H1 (cell line): ENCODE measurements around the gene RANBP9. TPM values are rescaled to one million over a fixed set of nuclear protein-coding genes. Genes with fewer than 3 reads are reported as not detected.

Experiments
- CTCF ChIA-PET: fragments of 300-600 bp; sonication (Branson Sonifier 250); formaldehyde crosslinking; loops from one replicate; lab custom pipeline; 2021; ENCODE audit not compliant: partially characterized antibody; lab: Charles Lee
- POLR2A ChIA-PET: fragments of 300-600 bp; sonication (Branson Sonifier 250); formaldehyde crosslinking; loops from one replicate; lab custom pipeline; 2021; ENCODE audit warnings: inconsistent platforms; ENCODE audit not compliant: partially characterized antibody; lab: Charles Lee
- DNase-seq, 2 experiments: peaks; one replicate each; pipeline versions ENCODE4 v3.0.0 to v3.0.0-alpha.2; 2010 to 2022; ENCODE audit warnings: low spot score in 2 of 2, low read depth in 1 of 2, mixed read lengths in 1 of 2
- FAIRE-seq: peaks from 2 replicates; lab custom pipeline; 2011; peaks lifted over from hg19 to GRCh38; lab: Jason Lieb, UNC
- H2AFZ ChIP-seq: 2 replicates; pipeline ENCODE4 v1.8.1; 2012; ENCODE audit warnings: low read length, inconsistent platforms
- H2AK5ac ChIP-seq: 2 replicates; pipeline ENCODE4 v1.6.1; 2013; ENCODE audit warnings: low read depth, low read length
- H2BK120ac ChIP-seq: replicated peaks from 2 replicates; pipeline ENCODE3; 2013; ENCODE audit warnings: low read depth, low read length, inconsistent platforms
- H2BK12ac ChIP-seq: 2 replicates; pipeline ENCODE4 v1.6.1; 2013; ENCODE audit warnings: low read depth, low read length
- H2BK15ac ChIP-seq: 2 replicates; pipeline ENCODE4 v1.6.1; 2013; ENCODE audit warnings: low read length
- H2BK20ac ChIP-seq: 2 replicates; pipeline ENCODE4 v1.6.1; 2013; ENCODE audit warnings: low read length
- H2BK5ac ChIP-seq: 2 replicates; pipeline ENCODE4 v1.6.1; 2013; ENCODE audit warnings: low read depth, low read length
- H3K14ac ChIP-seq: 2 replicates; pipeline ENCODE4 v1.6.1; 2013; ENCODE audit warnings: inconsistent platforms; ENCODE audit not compliant: insufficient read length
- H3K18ac ChIP-seq: 2 replicates; pipeline ENCODE4 v1.6.1; 2013; ENCODE audit warnings: low read length; ENCODE audit errors: extremely low read depth
- H3K23ac ChIP-seq: 2 replicates; pipeline ENCODE4 v1.6.1; 2013; ENCODE audit warnings: inconsistent platforms; ENCODE audit not compliant: insufficient read length
- H3K23me2 ChIP-seq: 2 replicates; pipeline ENCODE4 v1.6.1; 2013; ENCODE audit warnings: low read depth, low read length
- H3K27ac ChIP-seq: 2 replicates; pipeline ENCODE4 v1.6.1; 2011; ENCODE audit warnings: low read depth, low read length, inconsistent platforms
- H3K27me3 ChIP-seq, 4 experiments: replicated peaks in 1 of 4; 1 replicate in 1 of 4; 2 replicates in 3 of 4; pipeline versions ENCODE4 v1.6.1 to v1.8.1; 2011 to 2013; ENCODE audit warnings: low read length in 3 of 4, mild to moderate bottlenecking in 3 of 4, inconsistent platforms in 2 of 4, mixed read lengths in 2 of 4, moderate library complexity in 1 of 4; ENCODE audit not compliant: control insufficient read depth in 3 of 4, insufficient read depth in 3 of 4; ENCODE audit errors: extremely low read depth in 1 of 4
- H3K36me3 ChIP-seq, 4 experiments: 2 replicates each; pipeline versions ENCODE4 v1.6.1 to v1.8.1; 2011 to 2013; ENCODE audit warnings: mild to moderate bottlenecking in 4 of 4, low read length in 3 of 4, moderate library complexity in 2 of 4, control low read depth in 1 of 4, inconsistent platforms in 1 of 4; ENCODE audit not compliant: insufficient read depth in 4 of 4, control insufficient read depth in 2 of 4
- H3K4ac ChIP-seq: replicated peaks from 2 replicates; pipeline ENCODE3; 2013; ENCODE audit warnings: low read length, low read depth, mixed read lengths, inconsistent platforms; ENCODE audit not compliant: insufficient read length
- H3K4me1 ChIP-seq, 4 experiments: replicated peaks in 1 of 4; 1 replicate in 1 of 4; 2 replicates in 3 of 4; pipeline versions ENCODE4 v1.6.1 to v1.8.1; 2011 to 2013; ENCODE audit warnings: low read length in 3 of 4, inconsistent platforms in 2 of 4, mixed read lengths in 1 of 4; ENCODE audit not compliant: insufficient read depth in 4 of 4, control insufficient read depth in 3 of 4
- H3K4me2 ChIP-seq, 2 experiments: 2 replicates each; pipeline versions ENCODE4 v1.6.1 to v1.8.1; 2011 to 2013; ENCODE audit warnings: low read depth in 2 of 2, low read length in 2 of 2, control low read depth in 1 of 2, inconsistent platforms in 1 of 2, mild to moderate bottlenecking in 1 of 2; ENCODE audit not compliant: insufficient read depth in 1 of 2
- H3K4me3 ChIP-seq, 4 experiments: fragments of 200-600, 300-600 bp in 1 of 4; sonication (generic), shearing (Covaris generic), sonication (Bioruptor Twin) in 1 of 4; 2 replicates each; pipeline versions ENCODE4 v1.5.1 to v1.8.1; 2011 to 2016; ENCODE audit warnings: low read length in 4 of 4, low read depth in 3 of 4, control low read depth in 2 of 4, inconsistent platforms in 2 of 4, mild to moderate bottlenecking in 2 of 4, mixed read lengths in 1 of 4, moderate library complexity in 1 of 4; ENCODE audit not compliant: insufficient read depth in 2 of 4; ENCODE audit errors: extremely low read depth in 1 of 4
- H3K56ac ChIP-seq: replicated peaks from 2 replicates; pipeline ENCODE3; 2013; ENCODE audit warnings: low read depth, mild to moderate bottlenecking, mixed read lengths, low read length, inconsistent platforms; ENCODE audit not compliant: insufficient read length
- H3K79me1 ChIP-seq: 2 replicates; pipeline ENCODE4 v1.6.1; 2013; ENCODE audit warnings: low read depth, low read length, control low read depth
- H3K79me2 ChIP-seq, 2 experiments: 2 replicates each; pipeline versions ENCODE4 v1.6.1 to v1.8.1; 2012 to 2013; ENCODE audit warnings: low read length in 2 of 2, mild to moderate bottlenecking in 2 of 2, inconsistent platforms in 1 of 2; ENCODE audit not compliant: insufficient read depth in 2 of 2, control insufficient read depth in 1 of 2
- H3K9ac ChIP-seq, 4 experiments: replicated peaks in 1 of 4; 1 replicate in 1 of 4; 2 replicates in 3 of 4; pipeline versions ENCODE4 v1.6.1 to v1.8.1; 2011 to 2013; ENCODE audit warnings: low read depth in 3 of 4, low read length in 3 of 4, control low read depth in 2 of 4, mild to moderate bottlenecking in 2 of 4, moderate library complexity in 2 of 4, inconsistent platforms in 1 of 4; ENCODE audit errors: extremely low read depth in 1 of 4
- H3K9me3 ChIP-seq, 2 experiments: 2 replicates each; pipeline versions ENCODE4 v1.6.1 to v1.8.1; 2012 to 2013; ENCODE audit warnings: mild to moderate bottlenecking in 2 of 2, moderate library complexity in 2 of 2, control low read depth in 1 of 2, inconsistent platforms in 1 of 2, low read depth in 1 of 2, low read length in 1 of 2, mixed read lengths in 1 of 2; ENCODE audit not compliant: insufficient read depth in 2 of 2
- H4K20me1 ChIP-seq, 2 experiments: replicated peaks in 1 of 2; 2 replicates each; pipeline versions ENCODE3 to v1.8.1; 2011 to 2013; ENCODE audit warnings: inconsistent platforms in 2 of 2, low read length in 2 of 2, mild to moderate bottlenecking in 1 of 2; ENCODE audit not compliant: insufficient read depth in 2 of 2, control insufficient read depth in 1 of 2
- H4K5ac ChIP-seq: 2 replicates; pipeline ENCODE4 v1.6.1; 2013; ENCODE audit warnings: low read length, low read depth, mixed read lengths, inconsistent platforms; ENCODE audit not compliant: insufficient read length
- H4K8ac ChIP-seq: 2 replicates; pipeline ENCODE4 v1.8.0; 2013; ENCODE audit warnings: mild to moderate bottlenecking, moderate library complexity, low read length, inconsistent platforms; ENCODE audit not compliant: insufficient read depth; ENCODE audit errors: extremely low read depth
- H4K91ac ChIP-seq: replicated peaks from 2 replicates; pipeline ENCODE3; 2013; ENCODE audit warnings: low read length, mixed read lengths, inconsistent platforms; ENCODE audit not compliant: insufficient read length
- CBX5 ChIP-seq: fragments of 300-800, 300-1000 bp; sonication (generic); IDR thresholded peaks from 2 replicates; pipeline ENCODE4 v1.7.1; 2016; ENCODE audit warnings: antibody characterized with exemption, low read length, low read depth
- GABPA ChIP-seq: IDR thresholded peaks from 2 replicates; pipeline ENCODE4 v1.6.1; 2011; ENCODE audit warnings: mild to moderate bottlenecking, low read length, moderate library complexity, borderline replicate concordance; ENCODE audit not compliant: insufficient read depth
- GTF2F1 ChIP-seq: IDR thresholded peaks from 2 replicates; pipeline ENCODE4 v1.6.1; 2012; ENCODE audit warnings: low read depth, low read length, improper control_type of control experiment, borderline replicate concordance
- HDAC6 ChIP-seq: IDR thresholded peaks from one replicate; pipeline ENCODE4 v1.7.1; 2012; ENCODE audit warnings: low read depth, mild to moderate bottlenecking, inconsistent platforms, low read length, moderate library complexity
- KDM4A ChIP-seq: IDR thresholded peaks from one replicate; pipeline ENCODE4 v1.7.1; 2012; ENCODE audit warnings: low read depth, mild to moderate bottlenecking, moderate library complexity, low read length, inconsistent platforms; ENCODE audit not compliant: severe bottlenecking
- POLR2AphosphoS5 ChIP-seq: IDR thresholded peaks from 2 replicates; pipeline ENCODE4 v1.6.1; 2011; ENCODE audit warnings: low read depth, low read length
- RXRA ChIP-seq: IDR thresholded peaks from 2 replicates; pipeline ENCODE4 v1.6.1; 2011; ENCODE audit warnings: low read depth, mild to moderate bottlenecking, low read length, moderate library complexity; ENCODE audit not compliant: insufficient read depth
- SP1 ChIP-seq: IDR thresholded peaks from 2 replicates; pipeline ENCODE4 v1.6.1; 2011; ENCODE audit warnings: low read depth, low read length
- SRF ChIP-seq: IDR thresholded peaks from 2 replicates; pipeline ENCODE4 v1.6.1; 2011; ENCODE audit warnings: mild to moderate bottlenecking, low read depth, low read length, moderate library complexity
- SUZ12 ChIP-seq: fragments of 200-600 bp; sonication (generic); IDR thresholded peaks from 2 replicates; pipeline ENCODE4 v1.6.1; 2012; ENCODE audit warnings: mild to moderate bottlenecking, inconsistent platforms, low read length, moderate library complexity, mixed read lengths
- TAF1 ChIP-seq: IDR thresholded peaks from 2 replicates; pipeline ENCODE4 v1.6.1; 2011; ENCODE audit warnings: mild to moderate bottlenecking, low read depth, low read length
- TEAD4 ChIP-seq: IDR thresholded peaks from 2 replicates; pipeline ENCODE4 v1.6.1; 2012; ENCODE audit warnings: low read depth, low read length, inconsistent platforms, mixed read lengths
- WGBS, 2 experiments: shearing (Covaris generic) in 1 of 2; methylation state at CpG; one replicate each; pipeline versions ENCODE4 v1.1.6 to v1.1.7; 2013 to 2015; ENCODE audit warnings: low lambda C conversion rate in 2 of 2, mixed read lengths in 2 of 2, inconsistent platforms in 1 of 2, low coverage in 1 of 2, missing lambda C conversion rate in 1 of 2; ENCODE audit not compliant: insufficient replicate concordance in 2 of 2, insufficient coverage in 1 of 2, insufficient read length in 1 of 2; ENCODE audit errors: extremely low coverage in 1 of 2, missing lambda C conversion rate in 1 of 2; 5-methylcytosine and 5-hydroxymethylcytosine counted together
- polyA plus RNA-seq, 7 experiments: library from polyadenylated mRNA; depleted of rRNA in 3 of 7; stranded (reverse) in 5 of 7; unstranded in 2 of 7; fragments of >200 nt in 5 of 7; fragments of 200-250 nt in 2 of 7; gene quantifications; 1 replicate in 5 of 7; 2 replicates in 1 of 7; 4 replicates in 1 of 7; pipeline versions ENCODE4 v1.2.1 to v1.2.3, GENCODE V29; 2011 to 2013; ENCODE audit warnings: missing spikeins in 2 of 7, mixed read lengths in 2 of 7
- total RNA-seq: library from RNA; stranded (reverse); fragmentation: NEBNext Ultra II Directional; extraction: Animal tissue kit (Norgen Biotek cat#: 25700); gene quantifications from 2 replicates; pipeline ENCODE4 v1.2.1, GENCODE V29; 2021
- TF ChIP-seq, protein P1 (sequence below): IDR thresholded peaks from 2 replicates; pipeline ENCODE4 v1.6.1; 2012; ENCODE audit warnings: inconsistent platforms

RANBP9 gene
- total and polyA plus RNA-seq, 2 of the 8 experiments (the other 6 are each of a cell fraction or from before 2014, with no cell fraction given): 13.0 to 36.7 TPM

GRCh38 chr6:13577926-13578325 lies 133.7 kb downstream of the RANBP9 start:
- no peak overlapping the region for H3K23ac ChIP-seq
- WGBS, 2 experiments: 91% methylated on average over 3 of the region's 3 CpGs; no CpG with 5 or more reads in 1 of the 2 experiments
- TF ChIP-seq, protein P1, sequence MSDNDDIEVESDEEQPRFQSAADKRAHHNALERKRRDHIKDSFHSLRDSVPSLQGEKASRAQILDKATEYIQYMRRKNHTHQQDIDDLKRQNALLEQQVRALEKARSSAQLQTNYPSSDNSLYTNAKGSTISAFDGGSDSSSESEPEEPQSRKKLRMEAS: no peak
- no peak for TF ChIP-seq HDAC6
- TF ChIP-seq GTF2F1: no peak
- no peak for TF ChIP-seq CBX5
- no peak for TF ChIP-seq TAF1
- TF ChIP-seq SRF: no peak
- TF ChIP-seq POLR2AphosphoS5: no peak
- no peak for TF ChIP-seq SUZ12
- TF ChIP-seq KDM4A: no peak
- TF ChIP-seq RXRA: no peak
- no peak for TF ChIP-seq SP1
- TF ChIP-seq TEAD4: no peak
- no peak for TF ChIP-seq GABPA
- no peak overlapping the region for H2BK120ac ChIP-seq
- H2BK12ac ChIP-seq: no peak overlapping the region
- no peak overlapping the region for H3K4ac ChIP-seq
- peaks cover 5% of the 10 kb centered on the region for H3K23me2 ChIP-seq
- H3K79me2 ChIP-seq: peaks cover 0 to 23% of the 10 kb centered on the region in 2 experiments; a peak in 2 of 4 replicates
- no peak overlapping the region for H2AK5ac ChIP-seq
- no peak overlapping the region for H4K91ac ChIP-seq
- no peak overlapping the region for H3K14ac ChIP-seq
- FAIRE-seq: no peak
- ChIA-PET CTCF (interaction anchor here (0.6 kb wide), 1 partner anchor 870 kb away, joined by 3 read pairs; no protein-coding TSS in a partner anchor), POLR2A (interaction anchor here (0.5 kb wide), 1 partner anchor 24 kb away, joined by 3 read pairs; no protein-coding TSS in a partner anchor)
- H3K18ac ChIP-seq: no peak overlapping the region
- no peak overlapping the region for H3K27ac ChIP-seq
- H2AFZ ChIP-seq: no peak overlapping the region
- H3K9me3 ChIP-seq: no peaks in the 10 kb centered on the region
- H3K79me1 ChIP-seq: no peaks in the 10 kb centered on the region
- H4K8ac ChIP-seq: no peak overlapping the region
- no peaks in the 10 kb centered on the region for H4K20me1 ChIP-seq
- H3K36me3 ChIP-seq: peaks cover 0 to 12% (median 4%) of the 10 kb centered on the region in 4 experiments; a peak in 2 of 8 replicates
- H3K4me1 ChIP-seq: peaks cover 0 to 6% (median 5%) of the 10 kb centered on the region in 4 experiments; a peak in 5 of 7 replicates
- no peak overlapping the region for H3K56ac ChIP-seq
- H3K27me3 ChIP-seq: no peaks in the 10 kb centered on the region
- H4K5ac ChIP-seq: no peak overlapping the region
- no peak overlapping the region for H2BK20ac ChIP-seq
- DNase-seq: no peak
- H2BK15ac ChIP-seq: no peak overlapping the region
- no peak overlapping the region for H3K4me2 ChIP-seq
- no peak overlapping the region for H3K9ac ChIP-seq
- no peak overlapping the region for H2BK5ac ChIP-seq
- H3K4me3 ChIP-seq: no peak overlapping the region
